HG03521 (cell line): Measurements from ENCODE around the gene ABCA7.

Experiments
- ATAC-seq: cut with Tn5 transposase; IDR thresholded peaks from one replicate; pipeline ENCODE4 v1.9.1; 2021; ENCODE audit warnings: mild to moderate bottlenecking, moderate library complexity; ENCODE audit not compliant: unreplicated experiment

ABCA7 gene

DNA sequence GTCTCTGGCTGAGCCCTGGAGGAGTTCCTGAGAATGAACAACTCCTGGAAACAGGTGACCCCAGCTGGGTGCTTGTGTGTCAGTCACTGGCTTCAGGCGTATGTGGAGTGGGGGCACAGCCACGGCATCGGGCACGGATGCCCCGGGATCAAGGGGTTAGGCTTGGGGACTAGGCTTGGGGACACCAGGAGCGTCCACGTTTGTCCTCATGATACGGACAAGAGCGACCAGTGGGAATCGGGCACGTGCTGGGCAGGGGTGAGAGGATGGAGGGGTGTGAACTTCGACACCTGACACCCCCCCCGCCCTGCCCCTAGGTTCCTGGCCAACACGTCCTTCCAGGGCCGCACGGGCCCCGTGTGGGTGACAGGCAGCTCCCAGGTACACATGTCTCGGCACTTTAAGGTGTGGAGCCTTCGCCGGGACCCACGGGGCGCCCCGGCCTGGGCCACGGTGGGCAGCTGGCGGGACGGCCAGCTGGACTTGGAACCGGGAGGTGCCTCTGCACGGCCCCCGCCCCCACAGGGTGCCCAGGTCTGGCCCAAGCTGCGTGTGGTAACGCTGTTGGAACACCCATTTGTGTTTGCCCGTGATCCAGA lies 35.6 kb upstream of the ABCA7 start:
- ATAC-seq = no peak

GRCh38 chr19:1004803-1005664 lies 34.9 kb upstream of the ABCA7 start:
- ATAC-seq = no peak

GRCh38 chr19:1006711-1007398 lies 33.1 kb upstream of the ABCA7 start:
- no peak for ATAC-seq

DNA sequence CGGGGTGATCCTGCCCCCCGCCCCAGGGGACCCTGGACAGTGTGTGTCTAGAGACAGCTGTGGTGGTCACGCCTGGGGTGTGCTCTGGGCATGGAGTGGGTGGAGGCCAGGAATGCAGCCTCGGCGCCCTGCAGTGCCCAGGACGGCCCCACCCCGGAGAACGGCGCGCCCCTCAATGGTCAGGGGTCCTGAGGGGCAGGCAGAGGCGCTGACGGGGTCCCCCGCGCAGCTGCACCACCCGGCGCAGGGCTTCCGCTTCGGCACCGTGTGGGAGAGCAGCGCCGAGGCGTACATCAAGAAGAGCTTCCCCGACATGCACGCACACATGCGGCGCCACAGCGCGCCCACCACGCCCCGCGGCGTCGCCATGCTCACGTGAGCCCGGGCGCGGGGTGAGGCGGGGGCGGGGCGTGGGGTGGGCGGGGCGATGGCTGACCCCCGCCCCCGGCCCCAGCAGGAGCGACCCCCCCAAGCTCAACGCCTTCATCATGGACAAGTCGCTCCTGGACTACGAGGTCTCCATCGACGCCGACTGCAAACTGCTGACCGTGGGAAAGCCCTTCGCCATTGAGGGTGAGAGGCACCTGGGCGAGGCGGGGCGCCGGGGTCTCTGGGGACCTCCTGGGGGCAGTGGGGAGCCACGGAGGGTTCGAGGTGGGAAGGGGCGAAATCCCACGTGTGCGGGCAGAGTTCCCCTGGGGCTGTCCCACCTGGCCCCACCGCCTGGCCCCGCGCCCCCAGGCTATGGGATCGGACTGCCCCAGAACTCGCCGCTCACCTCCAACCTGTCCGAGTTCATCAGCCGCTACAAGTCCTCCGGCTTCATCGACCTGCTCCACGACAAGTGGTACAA lies 32.3 kb upstream of the ABCA7 start:
- no peak for ATAC-seq

DNA sequence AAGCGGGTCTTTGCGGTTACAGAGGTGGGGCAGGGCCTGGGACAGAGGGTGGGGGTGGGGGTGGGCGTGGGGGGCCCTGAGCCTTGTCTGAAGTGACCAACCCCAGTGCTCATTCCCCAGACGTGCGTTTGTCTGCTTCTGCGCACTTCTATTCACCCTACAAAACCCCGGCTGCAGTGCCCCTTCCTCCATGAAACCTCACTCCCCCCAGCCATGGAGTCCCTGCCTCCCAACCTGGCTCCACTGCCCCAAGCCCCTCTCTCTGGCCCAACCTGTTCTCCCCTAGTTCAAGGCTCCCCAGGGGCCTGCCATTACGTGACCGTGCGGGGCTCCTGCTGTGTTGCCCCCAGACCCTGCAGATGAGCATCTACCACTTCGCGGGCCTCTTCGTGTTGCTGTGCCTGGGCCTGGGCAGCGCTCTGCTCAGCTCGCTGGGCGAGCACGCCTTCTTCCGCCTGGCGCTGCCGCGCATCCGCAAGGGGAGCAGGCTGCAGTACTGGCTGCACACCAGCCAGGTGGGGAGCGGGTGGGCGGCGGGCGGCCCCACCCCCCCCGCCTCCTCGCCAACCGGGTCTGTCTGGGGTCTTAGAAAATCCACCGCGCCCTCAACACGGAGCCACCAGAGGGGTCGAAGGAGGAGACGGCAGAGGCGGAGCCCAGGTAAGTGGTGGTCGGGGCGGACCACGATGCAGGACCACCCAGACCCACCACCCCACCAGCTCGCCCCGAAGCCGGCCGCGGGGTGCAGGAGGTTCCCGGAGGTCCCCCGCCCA lies 31.5 kb upstream of the ABCA7 start:
- ATAC-seq = no peak

DNA sequence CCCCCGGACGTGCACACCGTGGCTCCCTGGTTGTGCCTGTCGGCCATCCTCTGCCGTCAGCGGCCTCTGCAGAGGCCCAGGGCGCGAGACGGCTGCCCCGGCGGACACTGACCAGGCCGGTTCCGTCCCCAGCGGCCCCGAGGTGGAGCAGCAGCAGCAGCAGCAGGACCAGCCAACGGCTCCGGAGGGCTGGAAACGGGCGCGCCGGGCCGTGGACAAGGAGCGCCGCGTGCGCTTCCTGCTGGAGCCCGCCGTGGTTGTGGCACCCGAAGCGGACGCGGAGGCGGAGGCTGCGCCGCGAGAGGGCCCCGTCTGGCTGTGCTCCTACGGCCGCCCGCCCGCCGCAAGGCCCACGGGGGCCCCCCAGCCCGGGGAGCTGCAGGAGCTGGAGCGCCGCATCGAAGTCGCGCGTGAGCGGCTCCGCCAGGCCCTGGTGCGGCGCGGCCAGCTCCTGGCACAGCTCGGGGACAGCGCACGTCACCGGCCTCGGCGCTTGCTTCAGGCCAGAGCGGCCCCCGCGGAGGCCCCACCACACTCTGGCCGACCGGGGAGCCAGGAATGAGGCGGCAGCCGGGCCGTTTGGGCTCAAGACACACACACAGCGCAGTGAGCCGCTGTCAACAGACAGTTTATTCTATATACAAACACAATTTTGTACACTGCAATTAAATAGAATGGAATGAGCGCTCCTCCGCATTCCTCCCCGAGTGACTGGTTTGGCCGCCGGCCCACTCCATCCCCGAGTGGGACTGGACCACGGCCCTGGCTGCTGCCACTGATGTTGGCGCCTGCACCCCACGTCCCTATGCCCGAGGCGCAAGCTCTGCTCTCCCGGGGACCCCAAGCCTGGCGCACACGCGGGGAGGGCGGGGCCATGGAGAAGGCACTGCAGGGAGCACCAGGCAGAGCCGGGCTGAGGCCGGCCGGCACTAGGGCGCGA lies 30.6 kb upstream of the ABCA7 start:
- no peak for ATAC-seq

- no peak for ATAC-seq
Measured at GRCh38 chr19:1009981-1010538, 29.8 kb upstream of the ABCA7 start.

- no peak for ATAC-seq
Measured at GRCh38 chr19:1010586-1011510, 29.1 kb upstream of the ABCA7 start.

GRCh38 chr19:1011831-1012333 lies 28.0 kb upstream of the ABCA7 start:
- no peak for ATAC-seq

GRCh38 chr19:1012334-1012733 lies 27.6 kb upstream of the ABCA7 start:
- ATAC-seq = no peak

DNA sequence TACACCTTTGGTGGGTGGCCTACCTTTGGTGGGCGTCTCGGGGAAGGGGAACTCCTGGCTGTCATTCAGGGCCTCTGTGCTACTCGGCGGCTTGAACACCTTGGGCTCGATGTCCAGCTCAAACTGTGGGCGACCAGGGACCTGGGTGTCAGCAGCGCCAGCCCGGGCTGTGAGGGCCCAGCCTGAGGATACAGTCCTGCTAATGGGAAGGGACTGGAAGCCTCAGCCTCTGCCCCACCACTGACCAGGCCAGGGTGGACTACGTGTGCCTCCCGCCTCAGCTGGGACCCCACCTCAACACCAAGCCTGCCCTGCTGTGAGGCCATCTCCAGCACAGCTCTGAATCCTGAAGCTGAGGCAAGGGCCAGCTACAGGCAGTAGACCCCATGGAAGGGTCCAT lies 26.7 kb upstream of the ABCA7 start:
- ATAC-seq = no peak

DNA sequence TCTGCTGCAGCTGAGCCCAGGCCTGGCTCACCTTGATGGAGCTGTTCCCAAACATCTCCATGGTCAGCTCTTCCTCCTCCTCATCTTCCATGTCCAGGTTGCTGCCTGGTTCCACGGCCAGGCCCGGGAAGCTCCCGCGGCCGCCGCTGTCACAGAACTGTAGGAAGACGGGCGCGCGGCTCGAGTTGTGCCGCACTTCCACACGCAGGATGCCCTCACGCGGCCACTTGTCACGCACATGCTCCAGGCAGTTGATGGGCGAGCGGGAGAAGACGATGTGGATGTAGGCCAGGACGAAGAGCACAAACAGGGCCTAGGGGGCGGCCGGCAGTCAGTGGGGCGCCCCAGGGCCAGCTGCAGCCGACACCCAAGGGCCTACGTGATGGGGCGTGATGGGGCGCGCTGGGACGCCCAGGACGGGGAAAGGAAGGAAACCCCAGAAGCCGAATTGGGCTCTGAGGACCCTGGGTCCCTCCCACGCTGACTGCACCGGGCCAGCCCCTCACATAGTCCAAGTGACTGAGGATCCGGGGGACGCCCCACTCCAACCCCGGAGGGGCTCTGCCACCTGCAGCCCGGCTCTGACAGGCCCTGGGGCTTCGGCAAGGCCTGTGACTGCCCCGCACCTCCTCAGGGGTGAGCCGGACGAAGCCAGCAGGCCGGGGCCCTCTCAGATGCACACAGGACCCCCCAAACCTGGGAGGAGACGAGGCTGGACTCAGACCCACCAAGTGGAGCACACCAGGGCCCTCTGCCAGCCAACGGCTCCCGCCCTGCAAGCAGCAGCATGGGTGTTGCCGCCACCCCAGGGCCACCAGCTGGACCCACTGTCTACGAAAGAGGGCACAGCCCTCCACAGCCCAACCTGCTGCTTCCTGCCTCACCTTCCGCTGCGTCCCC lies 25.5 kb upstream of the ABCA7 start:
- ATAC-seq = no peak

- no peak for ATAC-seq
Measured at GRCh38 chr19:1015061-1015781, 24.7 kb upstream of the ABCA7 start.

DNA sequence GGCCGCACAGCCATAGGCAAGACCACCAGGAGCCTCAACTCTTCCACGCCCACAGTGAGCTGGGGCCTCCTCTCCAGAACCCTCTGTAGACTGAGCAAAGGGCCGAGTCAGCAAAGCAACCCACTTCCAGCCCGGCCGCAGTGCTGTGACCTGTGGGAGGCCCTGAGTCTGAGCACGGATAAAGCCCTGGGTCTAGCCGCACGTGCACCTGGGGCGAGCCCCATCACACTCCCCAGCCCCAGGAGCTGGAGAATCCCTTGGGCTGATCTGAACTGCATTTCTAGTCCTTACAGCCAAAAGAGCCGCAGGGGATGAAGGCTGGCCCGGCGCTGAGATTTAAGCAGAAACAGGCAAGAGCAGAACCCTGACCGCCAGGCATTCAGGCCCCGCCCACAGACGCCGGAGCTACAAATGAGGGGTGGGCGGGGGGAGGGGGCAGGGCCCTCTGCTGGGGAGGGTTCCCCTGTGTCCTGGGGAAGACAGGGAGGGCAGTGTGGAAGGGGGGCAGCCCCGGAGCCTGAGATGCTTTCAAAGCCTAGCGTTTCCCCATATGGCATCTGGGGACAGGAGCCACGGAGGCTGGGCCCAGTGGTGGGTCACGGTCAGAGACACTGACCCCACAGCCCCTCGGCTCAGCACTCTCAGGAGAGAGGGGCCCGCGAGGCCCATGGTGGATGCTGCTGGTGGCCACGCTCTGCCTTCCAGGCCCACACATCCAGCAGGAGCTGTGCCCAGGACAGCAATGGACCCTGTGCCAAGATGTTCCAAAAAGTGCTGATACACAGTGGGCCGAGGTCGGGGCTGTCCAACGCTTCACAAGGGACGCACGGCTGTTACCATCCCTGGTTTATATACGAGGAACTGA lies 23.9 kb upstream of the ABCA7 start:
- ATAC-seq = no peak

DNA sequence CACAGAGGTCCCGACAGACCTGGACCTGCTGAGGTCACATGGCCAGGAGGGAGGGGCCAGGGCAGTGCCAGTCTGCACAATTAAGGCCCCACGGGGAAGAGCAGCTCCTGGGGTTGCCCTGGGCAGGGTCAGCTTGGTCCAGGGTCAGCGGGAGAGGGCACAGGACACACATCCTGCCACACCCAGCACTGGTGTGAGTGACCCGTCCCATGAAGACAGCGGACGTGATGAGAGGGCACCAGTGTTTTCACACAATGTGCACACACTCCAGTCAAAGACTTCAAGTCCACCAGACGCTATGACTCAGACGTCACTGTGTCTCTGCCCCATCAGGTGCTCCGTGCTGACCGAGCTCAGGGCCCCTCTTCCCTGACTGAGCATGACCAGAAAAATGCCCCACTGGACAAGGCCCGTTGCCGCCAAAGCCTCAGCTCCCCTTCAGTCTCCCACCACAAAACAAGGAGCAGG lies 23.2 kb upstream of the ABCA7 start:
- ATAC-seq = no peak
